GM19395 (cell line): ENCODE data around the gene MACROD1.

Experiments used
- ATAC-seq: cut with Tn5 transposase; IDR thresholded peaks from one replicate; pipeline ENCODE4 v1.9.1; 2021; ENCODE audit warnings: mild to moderate bottlenecking, moderate library complexity; ENCODE audit not compliant: unreplicated experiment

MACROD1 gene

GRCh38 chr11:64039012-64039665, 126.8 kb downstream of the MACROD1 start:
- no peak for ATAC-seq

DNA sequence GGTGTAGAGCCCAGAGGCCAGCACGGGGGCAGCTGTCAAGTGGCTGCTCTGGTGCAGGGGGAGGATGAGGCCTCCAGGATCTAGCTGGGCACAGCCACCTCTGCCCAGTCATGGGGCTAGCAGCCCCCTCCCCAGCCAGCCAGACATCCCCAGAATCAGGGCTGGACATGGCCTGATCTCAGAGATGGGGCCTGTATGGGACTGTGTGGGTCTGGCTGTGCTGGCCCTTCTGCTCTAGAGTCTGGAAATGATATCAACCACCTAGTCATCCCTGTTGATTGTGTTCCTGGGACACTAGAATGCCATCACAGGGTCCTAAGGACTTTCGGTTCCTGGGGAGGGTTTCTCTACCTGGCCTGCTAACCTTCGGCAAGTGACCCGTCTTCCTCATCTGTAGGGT, 127.4 kb downstream of the MACROD1 start:
- ATAC-seq = no peak

DNA sequence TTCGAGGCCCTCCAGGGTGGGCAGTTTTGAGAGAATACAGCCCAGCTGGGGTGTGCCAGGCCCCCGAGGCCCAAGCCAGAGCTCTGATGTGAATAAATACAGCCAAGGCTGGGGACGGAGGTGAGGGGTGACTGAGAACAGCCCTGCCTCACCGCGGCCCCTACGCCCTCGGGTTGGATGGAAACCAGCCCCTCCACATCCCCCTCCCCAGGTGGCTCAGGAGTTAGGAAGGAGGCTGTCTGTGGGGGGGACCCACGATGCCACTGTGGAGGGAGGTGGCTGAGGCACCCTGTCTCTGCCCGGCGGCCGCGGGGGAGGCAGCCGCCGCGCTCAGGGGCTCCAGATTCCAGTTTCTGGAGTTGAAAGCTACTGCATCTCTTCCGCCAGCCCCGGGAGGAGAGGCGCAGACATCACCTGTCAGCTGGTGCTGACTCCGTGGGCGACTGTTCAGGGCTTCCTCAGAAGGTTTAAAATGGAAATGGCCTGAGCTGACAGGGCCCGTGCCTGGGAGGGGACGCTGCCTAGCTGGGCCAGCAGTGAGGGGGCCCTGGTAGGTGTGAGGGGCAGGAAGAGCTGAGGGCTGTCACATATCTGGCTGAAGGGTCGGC, 128.8 kb downstream of the MACROD1 start:
- ATAC-seq = no peak

- no peak for ATAC-seq
Observed at GRCh38 chr11:64036087-64037026, 129.6 kb downstream of the MACROD1 start.

GRCh38 chr11:64035576-64035975, 130.3 kb downstream of the MACROD1 start, which contains the start of gene FLRT1:
FLRT1 (plus strand) TSS chr11:64035931; CDS start chr11:64116268, 80,337 bp downstream.
- ATAC-seq = no peak

DNA sequence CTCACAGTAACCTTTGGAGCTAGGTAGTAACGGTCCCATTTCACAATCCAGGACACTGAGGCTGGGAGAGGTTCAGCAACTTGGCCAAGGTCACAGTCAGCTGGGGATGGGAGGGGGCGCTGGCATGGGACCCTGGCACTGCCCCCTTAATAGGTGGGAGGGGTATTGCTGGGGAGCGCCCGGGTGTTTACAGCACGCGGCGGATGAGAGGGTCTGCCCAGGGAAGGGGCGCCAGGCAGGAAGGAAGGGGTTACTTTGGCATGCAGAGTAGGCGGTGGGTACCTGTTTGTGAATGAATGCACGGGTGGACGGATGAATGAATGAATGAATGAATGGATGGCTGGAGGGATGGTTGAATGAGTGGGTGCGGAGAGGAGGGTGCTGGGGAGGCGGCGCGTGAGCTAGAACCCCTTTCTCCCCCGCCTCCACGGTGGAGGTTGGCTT, 130.8 kb downstream of the MACROD1 start:
- ATAC-seq = no peak

GRCh38 chr11:64034411-64034811, 131.5 kb downstream of the MACROD1 start:
- no peak for ATAC-seq

- no peak for ATAC-seq
Observed at GRCh38 chr11:64032050-64032449, 133.9 kb downstream of the MACROD1 start.

DNA sequence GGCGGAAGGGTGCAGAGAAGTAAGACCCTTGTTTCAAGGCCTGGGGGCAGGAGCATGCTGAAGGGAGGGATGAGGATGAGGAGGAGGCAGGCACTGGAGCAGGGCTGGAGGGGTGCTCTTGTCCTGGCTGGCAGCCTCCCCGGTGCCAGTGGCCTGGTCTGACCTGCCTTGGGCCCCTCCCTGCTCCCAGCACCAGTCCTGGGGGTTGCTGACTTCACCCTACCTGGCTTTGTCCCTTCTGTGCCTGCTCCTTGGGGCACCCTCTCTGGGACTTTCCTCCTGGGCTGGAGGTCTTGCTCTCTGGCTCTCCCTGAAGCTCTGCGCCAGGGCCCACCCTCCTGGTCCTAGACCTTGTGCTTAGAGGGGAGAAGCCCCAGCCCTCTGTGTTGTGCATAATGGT, 134.9 kb downstream of the MACROD1 start:
- ATAC-seq = no peak

GRCh38 chr11:64029773-64030172, 136.1 kb downstream of the MACROD1 start:
- ATAC-seq = no peak

GRCh38 chr11:64028398-64029115, 137.4 kb downstream of the MACROD1 start:
- ATAC-seq = no peak

- no peak for ATAC-seq
Observed at GRCh38 chr11:64027651-64028397, 138.1 kb downstream of the MACROD1 start.

GRCh38 chr11:64026575-64027205, 139.2 kb downstream of the MACROD1 start:
- no peak for ATAC-seq

- no peak for ATAC-seq
Observed at GRCh38 chr11:64025205-64025604, 140.7 kb downstream of the MACROD1 start.

- no peak for ATAC-seq
Observed at GRCh38 chr11:64023712-64024710, 141.9 kb downstream of the MACROD1 start.

DNA sequence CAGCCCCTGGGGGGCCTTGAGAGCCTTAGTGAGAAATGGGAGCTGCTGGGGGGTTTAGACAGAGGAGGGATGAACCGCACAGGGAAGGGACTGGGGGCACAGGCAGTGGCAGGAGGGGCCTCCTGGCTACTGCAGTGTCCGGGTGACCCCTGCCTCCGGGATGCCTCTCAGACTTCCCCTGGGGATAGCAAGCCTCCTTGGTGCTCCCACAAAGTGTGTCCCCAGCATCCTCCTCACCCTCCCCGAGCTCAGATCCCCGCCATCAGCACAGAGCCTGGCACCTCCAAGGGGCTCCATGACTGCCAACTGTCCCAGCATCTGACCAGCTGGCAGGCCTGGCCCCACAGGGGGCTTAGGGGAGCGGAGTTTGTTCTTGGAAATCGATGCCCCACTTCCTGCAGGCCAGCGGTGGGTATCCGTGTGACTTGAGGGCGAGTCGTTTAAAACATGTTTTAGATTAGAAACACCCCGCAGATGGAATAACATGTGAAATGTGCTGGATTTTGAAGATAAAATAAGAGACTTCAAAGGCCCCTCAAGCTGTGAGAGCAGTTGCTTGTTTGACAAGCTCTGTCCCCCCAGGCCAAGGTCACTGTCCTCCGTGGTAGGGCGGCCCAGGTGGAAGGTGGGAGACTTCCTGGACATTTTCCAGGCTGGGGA, 143.7 kb downstream of the MACROD1 start:
- no peak for ATAC-seq

- ATAC-seq = no peak
Observed at GRCh38 chr11:64021757-64022093, 144.2 kb downstream of the MACROD1 start.
